T-cell (primary cell): ENCODE results near the gene CDH13. TPM values are rescaled to one million over a fixed set of nuclear protein-coding genes. Genes with fewer than 3 reads are reported as not detected.

ENCODE experiments used
- ATAC-seq, 4 experiments: fragments of 200-7000 bp in 3 of 4; fragments of 150-1000 bp in 1 of 4; cut with Tn5 transposase; replicated peaks in 1 of 4; 1 replicate in 3 of 4; 2 replicates in 1 of 4; pipeline ENCODE4 v1.10.0; 2021; ENCODE audit warnings: moderate library complexity in 3 of 4, mild to moderate bottlenecking in 2 of 4, moderate number of reproducible peaks in 1 of 4
- CTCF ChIA-PET, 2 donors: fragments of 300-600 bp; sonication (Branson Sonifier 250); formaldehyde crosslinking; loops; one replicate each; lab custom pipeline; 2022; ENCODE audit warnings: antibody characterized with exemption in 2 of 2; lab: Charles Lee
- POLR2A ChIA-PET, 2 donors: fragments of 300-600 bp; sonication (Branson Sonifier 250); formaldehyde crosslinking; loops; one replicate each; lab custom pipeline; 2022; ENCODE audit warnings: antibody characterized with exemption in 2 of 2; lab: Charles Lee
- DNase-seq, 35 experiments: peaks; one replicate each; pipeline versions ENCODE4 v3.0.0 to v3.0.0-alpha.2; 2013 to 2023
- H3K27ac ChIP-seq: one replicate; pipeline ENCODE4 v1.5.1; 2013; ENCODE audit warnings: low read length
- H3K27me3 ChIP-seq, 2 experiments: replicated peaks in 1 of 2; 1 replicate in 1 of 2; 2 replicates in 1 of 2; pipeline versions ENCODE4 v1.6.1 to v1.7.0; 2013; ENCODE audit warnings: low read length in 1 of 2, mixed read lengths in 1 of 2; ENCODE audit not compliant: control insufficient read depth in 2 of 2, insufficient read depth in 2 of 2; ENCODE audit errors: extremely low read depth in 1 of 2
- H3K36me3 ChIP-seq, 2 donors: 1 replicate in 1 of 2; 2 replicates in 1 of 2; pipeline versions ENCODE4 v1.6.1 to v1.7.0; 2013; ENCODE audit warnings: low read length in 1 of 2; ENCODE audit not compliant: control insufficient read depth in 2 of 2, insufficient read depth in 1 of 2; ENCODE audit errors: extremely low read depth in 1 of 2
- H3K4me1 ChIP-seq, 2 experiments: 1 replicate in 1 of 2; 2 replicates in 1 of 2; pipeline versions ENCODE4 v1.6.1 to v1.7.0; 2013; ENCODE audit warnings: low read length in 2 of 2, mixed read lengths in 1 of 2; ENCODE audit not compliant: insufficient read depth in 2 of 2, control insufficient read depth in 1 of 2; ENCODE audit errors: extremely low read depth in 1 of 2
- H3K4me3 ChIP-seq, 2 donors: 1 replicate in 1 of 2; 2 replicates in 1 of 2; pipeline versions ENCODE4 v1.5.1 to v1.7.0; 2013; ENCODE audit warnings: mild to moderate bottlenecking in 2 of 2, low read length in 1 of 2, moderate library complexity in 1 of 2; ENCODE audit not compliant: control insufficient read depth in 1 of 2; ENCODE audit errors: extremely low read depth in 1 of 2
- H3K9me3 ChIP-seq: 2 replicates; pipeline ENCODE4 v1.7.0; 2013
- H3K27ac Mint-ChIP-seq, 2 donors: one replicate each; pipeline ENCODE4 v1.8.0; 2020 to 2021; ENCODE audit warnings: mild to moderate bottlenecking in 2 of 2, mixed read lengths in 2 of 2
- H3K27me3 Mint-ChIP-seq, 2 donors: one replicate each; pipeline ENCODE4 v1.8.0; 2021 to 2022; ENCODE audit warnings: mixed read lengths in 2 of 2
- H3K36me3 Mint-ChIP-seq: one replicate; pipeline ENCODE4 v1.8.0; 2021; ENCODE audit warnings: mixed read lengths
- H3K4me1 Mint-ChIP-seq, 3 donors: one replicate each; pipeline ENCODE4 v1.8.0; 2020 to 2022; ENCODE audit warnings: mixed read lengths in 3 of 3, mild to moderate bottlenecking in 1 of 3
- H3K4me3 Mint-ChIP-seq, 3 donors: one replicate each; pipeline ENCODE4 v1.8.0; 2020 to 2022; ENCODE audit warnings: mild to moderate bottlenecking in 3 of 3, mixed read lengths in 3 of 3, moderate library complexity in 3 of 3
- H3K9me3 Mint-ChIP-seq, 3 donors: one replicate each; pipeline ENCODE4 v1.8.0; 2020 to 2022; ENCODE audit warnings: mixed read lengths in 3 of 3
- WGBS: methylation state at CpG from one replicate; pipeline ENCODE4 v1.1.5; 2013; ENCODE audit warnings: missing lambda C conversion rate; ENCODE audit not compliant: insufficient coverage; 5-methylcytosine and 5-hydroxymethylcytosine counted together
- total RNA-seq, 35 experiments: library from RNA in 6 of 35; stranded (reverse) in 6 of 35; fragments of 120-200 nt in 1 of 35; gene quantifications; one replicate each; pipeline versions ENCODE4 v1.2.1 to v1.2.4 and lab custom pipeline; 2013 to 2026

Gene CDH13
- total RNA-seq, 5 donors from 2014 or later (not counting 1 experiment from before 2014, with no cell fraction given) = not detected

DNA sequence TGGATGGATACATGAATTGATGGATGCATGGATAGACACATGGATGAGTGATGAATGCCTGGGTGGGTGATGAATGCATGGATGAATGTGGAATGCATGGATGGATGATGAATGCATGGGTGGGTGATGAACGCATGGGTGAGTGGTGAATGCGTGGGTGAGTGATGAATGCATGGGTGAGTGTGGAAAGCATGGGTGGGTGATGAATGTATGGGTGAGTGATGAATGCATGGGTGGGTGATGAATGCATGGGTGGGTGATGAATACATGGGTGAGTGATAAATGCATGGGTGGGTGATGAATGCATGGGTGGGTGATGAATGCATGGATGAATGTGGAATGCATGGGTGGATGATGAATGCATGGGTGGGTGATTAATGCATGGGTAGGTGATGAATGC, 1097.1 kb downstream of the CDH13 start:
- Mint-ChIP-seq H3K4me1 (no peaks in the 10 kb centered on the region), H3K4me3 (no peak overlapping the region), H3K27me3 (peaks cover 0 to 14% of the 10 kb centered on the region in 2 donors), H3K9me3 (no peaks in the 10 kb centered on the region), H3K36me3 (no peaks in the 10 kb centered on the region), H3K27ac (no peak overlapping the region)
- no peak overlapping the region for H3K4me3 ChIP-seq
- no peaks in the 10 kb centered on the region for H3K9me3 ChIP-seq
- peaks cover 0 to 12% of the 10 kb centered on the region in 2 experiments for H3K27me3 ChIP-seq
- no peak overlapping the region for H3K27ac ChIP-seq
- POLR2A ChIA-PET = no interaction called here
- ATAC-seq = no peak
- H3K36me3 ChIP-seq = no peaks in the 10 kb centered on the region
- no peaks in the 10 kb centered on the region for H3K4me1 ChIP-seq
- 92% methylated on average over 2 of the region's 2 CpGs for WGBS
- DNase-seq = no peak
- CTCF ChIA-PET = no interaction called here

DNA sequence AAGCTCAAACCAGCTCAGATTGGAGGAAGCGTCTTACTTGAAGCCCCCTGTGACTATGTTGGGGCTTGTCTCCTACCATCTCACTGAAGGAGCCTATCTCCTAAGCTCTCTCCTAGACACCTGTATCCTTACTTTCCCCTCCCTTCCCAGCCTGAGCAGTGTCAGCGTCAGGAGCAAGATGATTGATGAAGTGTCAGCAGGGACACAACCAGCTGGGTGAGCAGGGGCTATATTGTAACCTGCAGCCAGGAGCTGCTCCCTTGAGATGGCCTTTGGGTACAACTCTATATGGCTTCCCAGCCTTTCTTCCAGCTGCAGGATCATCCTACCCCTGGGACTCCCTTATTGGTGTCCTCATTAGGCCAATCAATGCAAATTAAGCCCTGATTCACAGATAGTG, 1097.8 kb downstream of the CDH13 start:
- Mint-ChIP-seq H3K9me3 (no peaks in the 10 kb centered on the region), H3K36me3 (no peaks in the 10 kb centered on the region), H3K27me3 (peaks cover 0 to 14% of the 10 kb centered on the region in 2 donors), H3K4me3 (no peak overlapping the region), H3K27ac (no peak overlapping the region), H3K4me1 (no peaks in the 10 kb centered on the region)
- DNase-seq = no peak
- no peak overlapping the region for H3K27ac ChIP-seq
- POLR2A ChIA-PET = no interaction called here
- H3K27me3 ChIP-seq = peaks cover 0 to 12% of the 10 kb centered on the region in 2 experiments
- no peaks in the 10 kb centered on the region for H3K9me3 ChIP-seq
- H3K36me3 ChIP-seq = no peaks in the 10 kb centered on the region
- H3K4me3 ChIP-seq = no peak overlapping the region
- WGBS = 75% methylated on average over 1 of the region's 2 CpGs
- no peak for ATAC-seq
- no peaks in the 10 kb centered on the region for H3K4me1 ChIP-seq
- CTCF ChIA-PET = no interaction called here

DNA sequence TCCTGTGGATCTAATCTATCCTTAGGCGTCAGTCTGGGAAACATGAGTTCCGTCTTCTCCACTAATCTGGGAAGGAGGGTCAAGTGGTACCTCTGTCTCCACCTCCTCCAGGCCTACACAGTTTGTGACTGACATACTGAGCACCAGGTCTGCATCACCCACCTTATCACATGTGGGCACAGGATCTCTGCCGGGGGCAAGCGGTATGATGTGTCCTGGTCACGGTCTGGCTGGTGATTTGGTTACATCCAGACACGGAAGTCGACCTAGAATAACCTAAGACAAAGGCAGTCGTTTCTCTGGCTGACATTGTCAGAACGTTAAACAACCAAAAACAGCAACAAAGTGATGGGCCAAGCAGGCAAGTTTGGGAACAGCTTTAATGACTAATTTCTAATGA, 1098.5 kb downstream of the CDH13 start:
- Mint-ChIP-seq H3K9me3 (no peaks in the 10 kb centered on the region), H3K4me1 (no peaks in the 10 kb centered on the region), H3K27me3 (peaks cover 0 to 14% of the 10 kb centered on the region in 2 donors), H3K36me3 (no peaks in the 10 kb centered on the region), H3K4me3 (no peak overlapping the region), H3K27ac (no peak overlapping the region)
- Histone ChIP-seq H3K4me3 (no peak overlapping the region), H3K36me3 (no peaks in the 10 kb centered on the region), H3K27me3 (peaks cover 0 to 9% of the 10 kb centered on the region in 2 experiments), H3K4me1 (no peaks in the 10 kb centered on the region), H3K9me3 (no peaks in the 10 kb centered on the region), H3K27ac (no peak overlapping the region)
- no peak for ATAC-seq
- POLR2A ChIA-PET = no interaction called here
- CTCF ChIA-PET = no interaction called here
- 82% methylated on average over 8 of the region's 9 CpGs for WGBS
- DNase-seq = no peak

DNA sequence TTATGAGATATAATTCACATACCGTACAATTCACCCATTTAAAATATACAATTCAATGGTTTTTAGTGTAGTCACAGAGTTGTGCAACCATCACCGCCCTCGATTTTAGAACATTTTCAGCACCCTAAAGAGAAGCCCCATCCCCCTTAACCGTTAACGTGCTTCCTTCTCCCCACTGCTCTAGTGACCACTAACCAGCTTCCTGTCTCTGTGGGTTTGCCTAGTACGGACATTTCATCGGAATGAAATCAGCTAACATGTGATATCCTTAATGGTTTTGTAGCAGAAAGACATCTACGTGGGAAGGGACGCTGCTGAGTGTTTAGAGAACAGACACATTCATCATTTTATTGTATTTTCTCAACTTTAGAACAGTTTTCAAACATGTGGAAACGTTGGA, 1100.2 kb downstream of the CDH13 start:
- ChIA-PET POLR2A (no interaction called here), CTCF (no interaction called here)
- Mint-ChIP-seq H3K9me3 (peaks cover 0 to 3% (median 0%) of the 10 kb centered on the region in 3 donors), H3K27me3 (peaks cover 2 to 14% of the 10 kb centered on the region in 2 donors), H3K4me3 (no peak overlapping the region), H3K4me1 (no peaks in the 10 kb centered on the region), H3K36me3 (no peaks in the 10 kb centered on the region), H3K27ac (no peak overlapping the region)
- ATAC-seq (no peak), DNase-seq (no peak)
- no peaks in the 10 kb centered on the region for H3K36me3 ChIP-seq
- H3K4me3 ChIP-seq = no peak overlapping the region
- H3K9me3 ChIP-seq = no peaks in the 10 kb centered on the region
- no peaks in the 10 kb centered on the region for H3K4me1 ChIP-seq
- WGBS = no CpG with 5 or more reads among the region's 10 CpGs
- H3K27ac ChIP-seq = no peak overlapping the region
- peaks cover 0 to 9% of the 10 kb centered on the region in 2 experiments for H3K27me3 ChIP-seq

DNA sequence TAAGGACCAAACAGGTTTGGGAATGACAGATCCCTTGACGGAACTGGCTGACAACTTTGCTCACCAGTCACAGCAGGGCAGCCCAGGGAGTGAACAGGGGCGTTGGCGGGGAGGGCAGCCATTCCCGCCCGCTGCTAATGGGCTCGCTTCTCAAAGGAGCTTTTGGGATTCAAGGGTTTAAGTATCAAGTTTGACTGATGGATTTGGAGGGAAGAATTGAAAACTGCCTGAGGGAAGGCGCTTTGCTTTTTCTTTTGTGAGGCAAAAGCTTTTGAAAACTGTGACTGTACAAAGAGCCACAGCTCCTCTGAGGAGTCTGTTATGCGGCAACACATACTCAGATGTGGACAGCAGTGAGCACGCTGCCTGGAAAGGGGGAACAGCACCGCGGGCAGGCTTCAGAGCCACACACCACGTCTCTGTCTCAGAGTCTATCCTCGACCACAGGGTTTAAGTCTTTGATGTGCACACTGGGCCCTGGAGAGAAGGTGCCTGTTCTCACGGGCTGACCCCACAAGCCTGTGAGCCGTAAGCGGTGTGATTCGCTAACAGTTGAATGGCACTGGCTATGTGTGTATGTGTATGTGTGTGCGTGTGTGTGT, 1101.1 kb downstream of the CDH13 start:
- H3K36me3 Mint-ChIP-seq = no peaks in the 10 kb centered on the region
- 91% methylated on average over 16 of the region's 18 CpGs for WGBS

DNA sequence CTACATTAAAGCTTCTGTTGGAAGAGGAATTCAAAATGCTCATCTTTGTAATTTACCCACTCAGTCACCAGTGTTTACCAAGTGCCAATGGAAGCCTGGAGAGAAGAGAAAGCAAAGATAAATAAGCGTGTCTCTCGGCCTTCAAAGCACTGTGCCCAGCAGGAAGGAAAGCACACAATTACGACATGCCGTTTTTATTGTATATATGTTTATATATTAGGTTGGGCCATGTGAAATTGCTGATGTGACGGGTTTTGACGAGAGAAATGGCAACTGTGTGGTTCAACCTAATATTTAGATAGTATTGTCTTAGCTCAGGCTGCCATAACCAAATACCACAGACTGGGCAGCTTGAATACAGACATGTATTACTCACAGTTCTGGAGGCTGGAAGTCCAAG, 1101.7 kb downstream of the CDH13 start:
- 100% methylated on average over 1 of the region's 6 CpGs for WGBS
- Histone ChIP-seq H3K36me3 (no peaks in the 10 kb centered on the region), H3K4me1 (no peaks in the 10 kb centered on the region), H3K27ac (no peak overlapping the region), H3K9me3 (no peaks in the 10 kb centered on the region), H3K27me3 (peaks cover 0 to 9% of the 10 kb centered on the region in 2 experiments), H3K4me3 (no peak overlapping the region)
- Mint-ChIP-seq H3K9me3 (peaks cover 0 to 3% (median 0%) of the 10 kb centered on the region in 3 donors), H3K4me1 (no peaks in the 10 kb centered on the region), H3K4me3 (no peak overlapping the region), H3K27ac (no peak overlapping the region), H3K27me3 (peaks cover 2 to 14% of the 10 kb centered on the region in 2 donors), H3K36me3 (no peaks in the 10 kb centered on the region)
- ATAC-seq (no peak), DNase-seq (no peak)
- ChIA-PET CTCF (no interaction called here), POLR2A (no interaction called here)

More for the DNA sequence above, 1101.1 kb downstream of the CDH13 start:
- ChIA-PET POLR2A (no interaction called here), CTCF (no interaction called here)
- Mint-ChIP-seq H3K27ac (no peak overlapping the region), H3K27me3 (peaks cover 2 to 14% of the 10 kb centered on the region in 2 donors), H3K4me3 (no peak overlapping the region), H3K9me3 (peaks cover 0 to 3% (median 0%) of the 10 kb centered on the region in 3 donors), H3K4me1 (no peaks in the 10 kb centered on the region)
- H3K27ac ChIP-seq = no peak overlapping the region
- no peak for ATAC-seq
- no peaks in the 10 kb centered on the region for H3K4me1 ChIP-seq
- no peak overlapping the region for H3K4me3 ChIP-seq
- H3K27me3 ChIP-seq = peaks cover 0 to 9% of the 10 kb centered on the region in 2 experiments
- no peaks in the 10 kb centered on the region for H3K36me3 ChIP-seq
- DNase-seq = no peak
- no peaks in the 10 kb centered on the region for H3K9me3 ChIP-seq
